OCI-LY7 (cell line): ENCODE data around the gene LINGO4. TPM values are rescaled to one million over a fixed set of nuclear protein-coding genes. Genes with fewer than 3 reads are reported as not detected.

Experiments
- BruUV-seq: library from RNA; stranded (reverse); fragments of 400-500 nt; replicated peaks from 2 replicates; lab custom pipeline; 2021; lab: Mats Ljungman, UMichigan
- CTCF ChIA-PET: fragments of 300-600 bp; sonication (Branson Sonifier 250); formaldehyde crosslinking; loops from one replicate; lab custom pipeline; 2022; ENCODE audit warnings: antibody characterized with exemption; ENCODE audit not compliant: unreplicated experiment; lab: Charles Lee
- POLR2A ChIA-PET: fragments of 300-600 bp; sonication (Branson Sonifier 250); formaldehyde crosslinking; loops from one replicate; lab custom pipeline; 2022; ENCODE audit warnings: antibody characterized with exemption; lab: Charles Lee
- DNase-seq: peaks from one replicate; pipeline ENCODE4 v3.0.0-alpha.2; 2015; ENCODE audit warnings: low spot score
- H2AFZ ChIP-seq: fragments of 200-600 bp; sonication (generic), shearing (Covaris generic); 2 replicates; pipeline ENCODE4 v1.6.1; 2014; ENCODE audit warnings: mild to moderate bottlenecking, antibody characterized with exemption, low read length, moderate library complexity
- H3K27ac ChIP-seq: fragments of 200-600 bp; sonication (generic); 2 replicates; pipeline ENCODE4 v1.5.1; 2014; ENCODE audit warnings: mixed run types, low read depth, mild to moderate bottlenecking, moderate library complexity, low read length, inconsistent platforms; ENCODE audit not compliant: poor library complexity, severe bottlenecking
- H3K36me3 ChIP-seq: fragments of 200-600 bp; sonication (generic); 2 replicates; pipeline ENCODE4 v1.6.1; 2014; ENCODE audit warnings: mild to moderate bottlenecking, antibody characterized with exemption, low read length, moderate library complexity, mixed read lengths; ENCODE audit not compliant: insufficient read depth
- H3K4me1 ChIP-seq: fragments of 200-600 bp; sonication (generic); 2 replicates; pipeline ENCODE4 v1.5.1; 2014; ENCODE audit warnings: mild to moderate bottlenecking, low read length; ENCODE audit not compliant: insufficient read depth, poor library complexity, severe bottlenecking
- H3K4me2 ChIP-seq: fragments of 200-600 bp; sonication (generic); 2 replicates; pipeline ENCODE4 v1.6.1; 2014; ENCODE audit warnings: mild to moderate bottlenecking, low read length
- H3K4me3 ChIP-seq: fragments of 200-600 bp; sonication (generic); 2 replicates; pipeline ENCODE4 v1.5.1; 2014; ENCODE audit warnings: mild to moderate bottlenecking, low read depth, low read length; ENCODE audit not compliant: poor library complexity, severe bottlenecking
- H3K79me2 ChIP-seq: fragments of 200-600 bp; sonication (generic); 2 replicates; pipeline ENCODE4 v1.6.1; 2016; ENCODE audit warnings: low read depth, mild to moderate bottlenecking, low read length, moderate library complexity, mixed read lengths; ENCODE audit not compliant: insufficient read depth
- H3K9me2 ChIP-seq: fragments of 200-600 bp; sonication (generic); 2 replicates; pipeline ENCODE4 v1.6.1; 2016; ENCODE audit warnings: mild to moderate bottlenecking, low read length, mixed read lengths; ENCODE audit not compliant: insufficient read depth
- H3K9me3 ChIP-seq: fragments of 200-600 bp; sonication (generic); 2 replicates; pipeline ENCODE4 v1.6.1; 2014; ENCODE audit warnings: mild to moderate bottlenecking, mixed run types, low read length, mixed read lengths
- H4K20me1 ChIP-seq: fragments of 200-600 bp; sonication (generic); 2 replicates; pipeline ENCODE4 v1.6.1; 2014; ENCODE audit warnings: mild to moderate bottlenecking, antibody characterized with exemption, low read length, moderate library complexity, mixed read lengths; ENCODE audit not compliant: insufficient read depth
- EZH2phosphoT487 ChIP-seq: fragments of 200-600 bp; sonication (generic); IDR thresholded peaks from 2 replicates; pipeline ENCODE4 v1.6.1; 2018; ENCODE audit warnings: low read depth, borderline replicate concordance, mild to moderate bottlenecking, mixed run types, antibody characterized with exemption, low read length, moderate library complexity, mixed read lengths
- intact Hi-C: fragments of 100-400 bp; cut with micrococcal nuclease; formaldehyde crosslinking; loops from one replicate; pipeline ENCODE4 v1.10.0; 2022; ENCODE audit not compliant: unreplicated experiment
- total RNA-seq, 2 experiments: library from RNA; depleted of rRNA in 1 of 2; stranded (reverse); fragments of >200 nt in 1 of 2; shearing (Covaris generic) in 1 of 2; gene quantifications; 2 replicates each; pipeline ENCODE4 v1.2.3, GENCODE V29; 2014 to 2022
- TF ChIP-seq, protein P1 (sequence below): fragments of 200-600 bp; sonication (generic); conservative IDR thresholded peaks from 2 replicates; pipeline ENCODE4 v1.5.1; 2014; ENCODE audit warnings: mild to moderate bottlenecking, antibody characterized with exemption, low read length, moderate library complexity, mixed read lengths

LINGO4 gene
- total RNA-seq, 2 experiments from 2014 or later: not detected

DNA sequence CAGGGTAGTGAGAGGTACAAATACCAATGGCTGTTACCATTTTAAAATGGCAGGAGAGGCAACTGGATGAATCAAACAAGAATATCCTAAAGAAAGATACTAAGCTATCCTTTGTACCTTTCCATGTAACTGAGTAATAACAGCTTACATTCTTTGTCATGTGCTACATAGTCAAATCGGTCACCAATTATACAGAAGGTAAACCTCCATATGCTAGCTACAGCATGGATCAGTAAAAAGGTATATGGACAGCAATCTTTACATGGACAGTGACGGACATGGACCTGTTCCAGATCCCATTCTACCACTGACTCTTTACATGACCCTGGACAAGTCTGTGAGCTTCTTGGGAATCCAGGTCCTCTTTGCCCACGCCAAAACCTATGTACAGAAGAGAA lies 28.6 kb downstream of the LINGO4 start:
- intact Hi-C loops: no loop called here
- Histone ChIP-seq H3K36me3 (peaks cover 19% of the 10 kb centered on the region; the same call in 1 of the 2 replicates), H2AFZ (no peak overlapping the region), H3K9me2 (no peaks in the 10 kb centered on the region), H3K79me2 (no peaks in the 10 kb centered on the region), H4K20me1 (no peaks in the 10 kb centered on the region), H3K27ac (no peak overlapping the region), H3K4me3 (no peak overlapping the region), H3K4me2 (no peak overlapping the region), H3K4me1 (peaks cover 11% of the 10 kb centered on the region), H3K9me3 (no peaks in the 10 kb centered on the region)
- ChIA-PET CTCF (no interaction called here), POLR2A (interaction anchor here (0.8 to 3.7 kb wide), 3 partner anchors 13 to 20 kb away, joined by 3 to 13 read pairs (median 3); partner anchors contain the start of gene MRPL9)
- DNase-seq: no peak
- TF ChIP-seq EZH2phosphoT487: no peak
- TF ChIP-seq, protein P1, sequence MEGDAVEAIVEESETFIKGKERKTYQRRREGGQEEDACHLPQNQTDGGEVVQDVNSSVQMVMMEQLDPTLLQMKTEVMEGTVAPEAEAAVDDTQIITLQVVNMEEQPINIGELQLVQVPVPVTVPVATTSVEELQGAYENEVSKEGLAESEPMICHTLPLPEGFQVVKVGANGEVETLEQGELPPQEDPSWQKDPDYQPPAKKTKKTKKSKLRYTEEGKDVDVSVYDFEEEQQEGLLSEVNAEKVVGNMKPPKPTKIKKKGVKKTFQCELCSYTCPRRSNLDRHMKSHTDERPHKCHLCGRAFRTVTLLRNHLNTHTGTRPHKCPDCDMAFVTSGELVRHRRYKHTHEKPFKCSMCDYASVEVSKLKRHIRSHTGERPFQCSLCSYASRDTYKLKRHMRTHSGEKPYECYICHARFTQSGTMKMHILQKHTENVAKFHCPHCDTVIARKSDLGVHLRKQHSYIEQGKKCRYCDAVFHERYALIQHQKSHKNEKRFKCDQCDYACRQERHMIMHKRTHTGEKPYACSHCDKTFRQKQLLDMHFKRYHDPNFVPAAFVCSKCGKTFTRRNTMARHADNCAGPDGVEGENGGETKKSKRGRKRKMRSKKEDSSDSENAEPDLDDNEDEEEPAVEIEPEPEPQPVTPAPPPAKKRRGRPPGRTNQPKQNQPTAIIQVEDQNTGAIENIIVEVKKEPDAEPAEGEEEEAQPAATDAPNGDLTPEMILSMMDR: no peak
- no TSS peak for BruUV-seq

DNA sequence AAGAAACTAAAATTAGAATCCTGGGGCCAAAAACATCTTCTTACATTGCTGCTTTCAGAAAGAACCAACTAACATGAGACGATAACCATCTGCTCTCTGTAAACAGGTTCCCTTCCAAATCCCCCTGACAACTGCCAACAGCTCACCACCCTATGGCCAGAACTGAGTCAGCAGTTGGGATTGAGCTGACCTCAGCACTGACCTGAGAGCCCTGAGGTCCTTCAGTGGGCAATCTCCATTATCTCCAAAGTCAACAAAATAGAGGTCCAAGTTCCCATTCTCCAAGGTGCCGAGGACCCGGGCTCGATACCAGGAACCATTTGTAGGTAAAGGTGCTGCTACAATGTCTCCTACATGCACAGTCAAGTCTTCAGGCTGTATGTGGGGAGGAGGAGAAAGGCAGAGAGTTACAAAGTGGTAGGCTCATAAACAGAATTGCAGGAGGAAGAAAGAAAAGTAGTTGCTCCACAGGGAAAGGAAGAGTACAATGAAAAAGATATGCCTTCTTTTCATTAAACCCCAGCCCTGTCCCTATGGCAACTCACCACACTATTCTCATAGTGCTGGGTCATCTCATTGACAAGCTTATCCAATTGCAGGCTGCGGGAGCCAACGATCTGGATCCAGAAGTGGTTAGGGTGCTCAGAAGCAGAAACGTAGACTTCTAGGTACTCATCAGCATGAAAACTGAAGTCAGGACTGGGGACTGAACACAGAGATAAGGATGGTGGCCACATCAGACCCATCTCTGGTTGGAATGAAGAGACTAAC lies 29.1 kb downstream of the LINGO4 start:
- TF ChIP-seq, protein P1: no peak
- ChIA-PET POLR2A (interaction anchor here (0.6 to 3.7 kb wide), 5 partner anchors 13 to 563 kb away, joined by 3 to 13 read pairs (median 4); partner anchors contain the start of gene MRPL9), CTCF (no interaction called here)
- Histone ChIP-seq H3K79me2 (no peaks in the 10 kb centered on the region), H3K27ac (no peak overlapping the region), H3K9me3 (no peaks in the 10 kb centered on the region), H3K4me2 (no peak overlapping the region), H3K36me3 (peaks cover 19% of the 10 kb centered on the region; the same call in 1 of the 2 replicates), H3K4me1 (peaks cover 11% of the 10 kb centered on the region), H2AFZ (no peak overlapping the region), H4K20me1 (no peaks in the 10 kb centered on the region), H3K4me3 (no peak overlapping the region), H3K9me2 (no peaks in the 10 kb centered on the region)
- no TSS peak for BruUV-seq
- DNase-seq: no peak
- intact Hi-C loops: no loop called here
